ENCODE data around the gene CHSY3.

The CHSY3 gene

GRCh38 chr5:130126746-130127145 lies 222.5 kb downstream of the CHSY3 start:
- H4K20me1 ChIP-seq (ENCODE audit: insufficient read depth): no peaks in the 10 kb centered on the region
- TF ChIP-seq CTCF (conservative IDR thresholded peaks at IDR 0.05; ENCODE audit: low read depth, low read length): no peak
- H3K36me3 ChIP-seq (ENCODE audit: insufficient read depth): no peaks in the 10 kb centered on the region
- H3K79me2 ChIP-seq (ENCODE audit: insufficient read depth, low read depth): no peaks in the 10 kb centered on the region
- H3K4me1 ChIP-seq (ENCODE audit: low read depth, poor library complexity, severe bottlenecking): no peaks in the 10 kb centered on the region
- no peak overlapping the region for H3K9ac ChIP-seq
- no peak overlapping the region for H2AFZ ChIP-seq (ENCODE audit: low read depth)
- no peaks in the 10 kb centered on the region for H3K27me3 ChIP-seq (ENCODE audit: insufficient read depth, low read depth)
- H3K4me3 ChIP-seq (IDR thresholded peaks at IDR 0.05; ENCODE audit: insufficient read depth, low read depth, low read length): no peak overlapping the region
- no peak overlapping the region for H3K4me2 ChIP-seq
- H3K27ac ChIP-seq: no peak overlapping the region

- H3K27ac ChIP-seq: no peak overlapping the region
- no peaks in the 10 kb centered on the region for H3K27me3 ChIP-seq (ENCODE audit: insufficient read depth, low read depth)
- no peaks in the 10 kb centered on the region for H4K20me1 ChIP-seq (ENCODE audit: insufficient read depth)
- no peaks in the 10 kb centered on the region for H3K79me2 ChIP-seq (ENCODE audit: insufficient read depth, low read depth)
- H3K4me2 ChIP-seq: no peak overlapping the region
- no peaks in the 10 kb centered on the region for H3K4me1 ChIP-seq (ENCODE audit: low read depth, poor library complexity, severe bottlenecking)
- no peak overlapping the region for H3K9ac ChIP-seq
- H3K4me3 ChIP-seq (IDR thresholded peaks at IDR 0.05; ENCODE audit: insufficient read depth, low read depth, low read length): no peak overlapping the region
- no peak for TF ChIP-seq CTCF (conservative IDR thresholded peaks at IDR 0.05; ENCODE audit: low read depth, low read length)
- H3K36me3 ChIP-seq (ENCODE audit: insufficient read depth): no peaks in the 10 kb centered on the region
- no peak overlapping the region for H2AFZ ChIP-seq (ENCODE audit: low read depth)
These were observed 231.2 kb downstream of the CHSY3 start for GRCh38 chr5:130135506-130135905.

DNA sequence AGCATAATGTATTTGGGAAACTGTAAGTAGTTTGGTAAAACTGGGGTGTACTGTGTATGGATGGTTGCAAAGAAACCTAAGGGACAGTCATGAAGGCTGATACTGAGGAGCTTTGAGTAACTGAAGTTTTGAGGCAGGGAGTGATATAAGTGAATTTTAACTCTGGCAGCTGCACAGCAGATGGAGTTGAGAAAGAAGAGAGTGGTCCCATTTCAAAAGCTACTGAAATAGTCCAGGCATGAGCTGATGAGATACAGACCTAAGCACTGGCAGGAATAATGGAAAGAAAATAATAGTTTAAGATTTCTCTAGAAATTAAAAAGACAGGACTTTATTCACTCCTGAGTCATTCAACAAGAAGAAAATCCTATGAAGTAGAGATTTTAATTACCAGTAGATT lies 232.0 kb downstream of the CHSY3 start:
- H2AFZ ChIP-seq (ENCODE audit: low read depth): no peak overlapping the region
- no peak overlapping the region for H3K4me3 ChIP-seq (IDR thresholded peaks at IDR 0.05; ENCODE audit: insufficient read depth, low read depth, low read length)
- no peaks in the 10 kb centered on the region for H3K79me2 ChIP-seq (ENCODE audit: insufficient read depth, low read depth)
- TF ChIP-seq CTCF (conservative IDR thresholded peaks at IDR 0.05; ENCODE audit: low read depth, low read length): no peak
- no peaks in the 10 kb centered on the region for H3K4me1 ChIP-seq (ENCODE audit: low read depth, poor library complexity, severe bottlenecking)
- no peak overlapping the region for H3K27ac ChIP-seq
- H4K20me1 ChIP-seq (ENCODE audit: insufficient read depth): no peaks in the 10 kb centered on the region
- H3K4me2 ChIP-seq: no peak overlapping the region
- no peaks in the 10 kb centered on the region for H3K27me3 ChIP-seq (ENCODE audit: insufficient read depth, low read depth)
- H3K36me3 ChIP-seq (ENCODE audit: insufficient read depth): no peaks in the 10 kb centered on the region
- H3K9ac ChIP-seq: no peak overlapping the region

- H3K4me1 ChIP-seq (ENCODE audit: low read depth, poor library complexity, severe bottlenecking): no peaks in the 10 kb centered on the region
- H3K4me2 ChIP-seq: no peak overlapping the region
- no peak overlapping the region for H3K27ac ChIP-seq
- H3K27me3 ChIP-seq (ENCODE audit: insufficient read depth, low read depth): no peaks in the 10 kb centered on the region
- no peaks in the 10 kb centered on the region for H3K36me3 ChIP-seq (ENCODE audit: insufficient read depth)
- H3K4me3 ChIP-seq (IDR thresholded peaks at IDR 0.05; ENCODE audit: insufficient read depth, low read depth, low read length): no peak overlapping the region
- no peak for TF ChIP-seq CTCF (conservative IDR thresholded peaks at IDR 0.05; ENCODE audit: low read depth, low read length)
- no peak overlapping the region for H3K9ac ChIP-seq
- H4K20me1 ChIP-seq (ENCODE audit: insufficient read depth): no peaks in the 10 kb centered on the region
- H2AFZ ChIP-seq (ENCODE audit: low read depth): no peak overlapping the region
- H3K79me2 ChIP-seq (ENCODE audit: insufficient read depth, low read depth): no peaks in the 10 kb centered on the region
These were observed 233.4 kb downstream of the CHSY3 start for GRCh38 chr5:130137681-130138080.

Data from KMS-11 (cell line).